ENCODE data around the gene INPP5E.

INPP5E gene

DNA sequence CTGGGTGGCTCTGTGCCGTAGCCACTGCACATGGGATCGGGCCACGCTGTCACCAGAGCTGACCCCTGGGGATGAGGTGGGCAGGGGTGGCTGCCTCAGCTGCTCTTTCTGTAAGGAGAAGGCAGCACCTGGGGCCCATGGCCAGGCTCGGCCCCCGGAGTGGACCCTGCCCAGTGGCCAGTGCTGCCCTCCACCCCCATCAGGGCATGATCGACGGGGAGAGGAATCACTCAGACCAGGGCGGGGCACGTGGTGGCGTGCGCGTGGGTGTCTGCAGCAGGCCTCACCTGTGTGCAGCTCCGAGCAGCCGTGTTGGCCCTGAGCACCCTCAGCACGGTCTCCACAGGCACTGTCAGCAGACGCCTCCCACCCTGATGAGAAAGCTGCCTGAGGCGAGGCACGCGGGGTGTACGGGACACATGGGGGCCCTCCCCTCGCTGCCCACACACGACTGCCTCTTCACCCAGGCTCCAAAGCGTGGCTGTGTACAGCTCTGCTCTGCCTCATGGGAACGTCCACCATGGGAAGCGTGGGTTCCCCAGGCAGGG is 57.6 kb downstream of the INPP5E start:
- DNase-seq (ENCODE audit: low read depth), result no peak

DNA sequence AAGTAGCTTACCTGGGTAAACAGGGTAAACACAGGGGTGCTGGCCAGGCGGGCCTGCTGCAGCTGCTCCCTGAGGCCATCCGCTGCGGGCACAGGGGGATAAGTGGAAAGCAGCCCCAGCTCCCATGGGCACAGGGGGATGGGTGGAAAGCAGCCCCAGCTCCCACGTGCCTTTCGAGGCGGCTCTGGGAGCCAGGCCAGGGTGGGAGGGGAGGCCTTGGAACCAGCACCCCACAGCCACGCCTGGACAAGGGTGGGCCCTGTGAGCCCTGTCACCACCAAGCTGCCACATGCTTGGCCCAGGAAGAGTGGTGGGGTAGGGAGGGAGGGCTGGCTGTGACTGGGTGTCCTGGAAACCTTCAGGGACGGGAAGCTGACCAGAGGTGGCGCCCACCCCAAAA is 58.3 kb downstream of the INPP5E start:
- no peak for DNase-seq (ENCODE audit: low read depth)

DNA sequence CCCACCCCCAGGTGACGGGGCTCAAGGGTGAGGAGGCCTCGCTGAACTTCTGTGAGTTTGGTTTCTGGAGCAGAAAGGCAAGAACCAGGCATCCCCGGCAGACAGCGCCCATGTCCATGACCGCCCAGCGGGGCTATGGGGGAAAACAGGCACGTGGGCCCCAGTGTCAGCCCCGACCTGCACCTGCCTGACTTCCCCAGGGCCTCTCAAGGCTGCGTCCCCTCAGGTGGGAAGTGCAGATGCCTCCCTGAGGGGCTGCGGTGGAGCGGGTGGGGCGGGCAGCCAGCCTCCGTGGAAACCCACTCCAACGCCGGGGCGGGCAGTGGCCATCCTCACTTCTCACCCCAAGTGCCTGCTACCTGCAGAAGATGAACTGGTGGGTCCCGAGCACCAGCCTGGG is 59.3 kb downstream of the INPP5E start:
- no peak for DNase-seq (ENCODE audit: low read depth)

DNA sequence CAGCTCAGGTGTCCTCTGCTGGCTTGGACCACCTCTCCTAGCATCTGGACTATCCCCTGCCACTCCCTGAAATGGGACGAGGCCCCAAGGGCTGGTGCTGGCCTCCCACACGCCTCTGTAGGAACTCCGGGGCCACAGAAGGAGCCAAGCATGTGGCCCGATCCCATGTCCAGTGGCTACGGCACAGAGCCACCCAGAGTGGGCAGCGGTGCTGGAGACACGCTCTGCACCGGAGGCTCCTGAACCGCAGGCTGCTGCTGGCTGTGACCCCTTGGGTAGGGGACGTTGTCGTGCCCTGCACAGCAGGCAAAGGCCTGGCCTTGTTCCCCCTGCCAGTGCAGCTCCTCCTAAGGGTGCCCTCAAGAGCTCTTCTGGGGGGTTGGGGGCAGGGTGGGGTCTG is 59.8 kb downstream of the INPP5E start:
- no peak for DNase-seq (ENCODE audit: low read depth)

DNA sequence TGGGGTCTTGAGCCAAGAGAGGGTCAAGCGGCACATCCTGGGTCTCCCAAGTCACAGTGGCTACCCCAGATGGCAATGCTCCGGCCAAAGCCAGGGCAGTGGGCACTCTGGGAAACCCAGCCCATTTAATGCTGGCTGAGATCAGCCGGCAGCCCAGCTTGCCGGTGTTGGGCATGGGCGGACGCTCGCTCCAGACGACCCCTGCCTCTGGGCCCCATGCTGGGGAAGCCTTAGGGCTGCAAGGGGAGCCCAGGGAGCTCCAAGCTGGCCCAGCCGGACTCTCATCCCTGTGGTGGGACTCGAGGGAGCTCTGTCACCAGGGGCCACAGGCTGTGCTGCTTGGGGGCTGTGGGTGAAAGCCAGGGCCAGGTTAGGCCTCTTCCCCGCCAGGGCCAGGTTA is 60.2 kb downstream of the INPP5E start:
- no peak for DNase-seq (ENCODE audit: low read depth)

DNA sequence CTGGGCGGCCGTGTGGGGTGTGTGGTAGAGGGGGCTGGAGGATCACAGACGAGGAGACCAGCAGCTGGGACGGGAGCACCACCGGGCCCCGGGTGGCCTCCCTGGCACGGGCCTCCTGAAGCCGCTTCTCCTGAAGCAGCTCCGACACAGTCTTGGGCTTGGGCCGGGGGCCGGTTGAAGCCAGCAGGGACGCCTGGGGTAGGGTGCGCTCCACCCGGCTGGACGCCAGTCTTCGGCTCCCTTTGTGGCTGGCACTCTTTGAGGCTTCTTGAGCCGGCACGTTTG is 60.7 kb downstream of the INPP5E start:
- DNase-seq (ENCODE audit: low read depth), result no peak
